Liver (tissue), 9 donors: ENCODE results near the gene IFIT3. TPM values are rescaled to one million over a fixed set of nuclear protein-coding genes. Genes with fewer than 3 reads are reported as not detected.
A peak's percentile ranks its signal among the peaks of the same experiment; 100 is the strongest.

ENCODE experiments used
- DNase-seq: peaks from one replicate; pipeline ENCODE4 v3.0.0-alpha.2; 2017; ENCODE audit warnings: low spot score
- H3K27ac ChIP-seq, 2 donors: one replicate each; pipeline ENCODE4 v1.7.0; 2013; ENCODE audit warnings: inconsistent platforms in 2 of 2, low read length in 2 of 2, control low read depth in 1 of 2, low read depth in 1 of 2, mild to moderate bottlenecking in 1 of 2
- H3K27me3 ChIP-seq, 4 donors: one replicate each; pipeline versions ENCODE4 v1.6.1 to v1.7.0; 2013; ENCODE audit warnings: low read length in 3 of 4, inconsistent platforms in 1 of 4, mild to moderate bottlenecking in 1 of 4, moderate library complexity in 1 of 4; ENCODE audit not compliant: control insufficient read depth in 4 of 4, insufficient read depth in 4 of 4
- H3K36me3 ChIP-seq, 4 donors: one replicate each; pipeline versions ENCODE4 v1.6.1 to v1.7.0; 2013; ENCODE audit warnings: low read length in 3 of 4, mild to moderate bottlenecking in 3 of 4, low read depth in 1 of 4, moderate library complexity in 1 of 4; ENCODE audit not compliant: control insufficient read depth in 4 of 4, insufficient read depth in 3 of 4
- H3K4me1 ChIP-seq, 4 donors: one replicate each; pipeline versions ENCODE4 v1.6.1 to v1.7.0; 2013; ENCODE audit warnings: low read length in 3 of 4, mild to moderate bottlenecking in 3 of 4, moderate library complexity in 1 of 4; ENCODE audit not compliant: control insufficient read depth in 4 of 4, insufficient read depth in 4 of 4
- H3K4me3 ChIP-seq, 3 donors: one replicate each; pipeline versions ENCODE4 v1.6.1 to v1.7.0; 2013; ENCODE audit warnings: low read length in 3 of 3, control low read depth in 1 of 3, low read depth in 1 of 3, mild to moderate bottlenecking in 1 of 3
- H3K9ac ChIP-seq, 2 donors: one replicate each; pipeline ENCODE4 v1.7.0; 2013; ENCODE audit warnings: low read length in 2 of 2, mild to moderate bottlenecking in 2 of 2, moderate library complexity in 2 of 2, control low read depth in 1 of 2, low read depth in 1 of 2
- H3K9me3 ChIP-seq, 4 donors: one replicate each; pipeline versions ENCODE4 v1.6.1 to v1.7.0; 2013; ENCODE audit warnings: low read length in 3 of 4; ENCODE audit not compliant: control insufficient read depth in 4 of 4
- ATF3 ChIP-seq: IDR thresholded peaks from 2 replicates; pipeline ENCODE4 v1.6.1; 2016; ENCODE audit warnings: antibody characterized with exemption
- CTCF ChIP-seq: fragments of 150-350 bp; IDR thresholded peaks from 2 replicates; pipeline ENCODE4 v1.5.1; 2017; ENCODE audit warnings: improper control_type of control experiment, low read depth, low read length; ENCODE audit not compliant: missing input control
- EGR1 ChIP-seq, 2 donors: IDR thresholded peaks; 2 replicates each; pipeline ENCODE4 v1.6.1; 2016 to 2018; ENCODE audit warnings: antibody characterized with exemption in 2 of 2, low read depth in 2 of 2
- FOXA1 ChIP-seq: IDR thresholded peaks from 2 replicates; pipeline ENCODE4 v1.6.1; 2016; ENCODE audit warnings: antibody characterized with exemption
- FOXA2 ChIP-seq: IDR thresholded peaks from 2 replicates; pipeline ENCODE4 v1.6.1; 2016; ENCODE audit warnings: antibody characterized with exemption
- GABPA ChIP-seq, 2 donors: IDR thresholded peaks in 1 of 2; conservative IDR thresholded peaks in 1 of 2; 2 replicates each; pipeline ENCODE4 v1.6.1; 2016; ENCODE audit warnings: antibody characterized with exemption in 2 of 2, mild to moderate bottlenecking in 1 of 2, moderate library complexity in 1 of 2
- HNF4A ChIP-seq, 2 donors: conservative IDR thresholded peaks; 2 replicates each; pipeline ENCODE4 v1.6.1; 2016; ENCODE audit warnings: antibody characterized with exemption in 2 of 2, mild to moderate bottlenecking in 2 of 2
- HNF4G ChIP-seq: IDR thresholded peaks from 2 replicates; pipeline ENCODE4 v1.6.1; 2016; ENCODE audit warnings: antibody characterized with exemption
- MAX ChIP-seq: IDR thresholded peaks from 2 replicates; pipeline ENCODE4 v1.6.1; 2016; ENCODE audit warnings: antibody characterized with exemption
- RAD21 ChIP-seq, 2 donors: IDR thresholded peaks; 2 replicates each; pipeline ENCODE4 v1.6.1; 2016; ENCODE audit warnings: antibody characterized with exemption in 2 of 2, mild to moderate bottlenecking in 2 of 2
- REST ChIP-seq: IDR thresholded peaks from 2 replicates; pipeline ENCODE4 v1.6.1; 2016; ENCODE audit warnings: antibody characterized with exemption, mild to moderate bottlenecking
- RXRA ChIP-seq, 2 donors: IDR thresholded peaks; 2 replicates each; pipeline ENCODE4 v1.6.1; 2017 to 2018; ENCODE audit warnings: antibody characterized with exemption in 2 of 2, mild to moderate bottlenecking in 1 of 2
- SP1 ChIP-seq: IDR thresholded peaks from 2 replicates; pipeline ENCODE4 v1.6.1; 2018; ENCODE audit warnings: antibody characterized with exemption, mild to moderate bottlenecking
- TAF1 ChIP-seq: conservative IDR thresholded peaks from 2 replicates; pipeline ENCODE4 v1.6.1; 2016; ENCODE audit warnings: antibody characterized with exemption, mild to moderate bottlenecking
- YY1 ChIP-seq: IDR thresholded peaks from 2 replicates; pipeline ENCODE4 v1.6.1; 2016; ENCODE audit warnings: antibody characterized with exemption, mild to moderate bottlenecking
- ZBTB33 ChIP-seq: IDR thresholded peaks from 2 replicates; pipeline ENCODE4 v1.6.1; 2016; ENCODE audit warnings: antibody characterized with exemption
- WGBS: extraction: QIAGEN DNeasy Blood & Tissue Kit; methylation state at CpG from one replicate; pipeline ENCODE4 v1.1.7; 2013; 5-methylcytosine and 5-hydroxymethylcytosine counted together
- polyA plus RNA-seq, 2 donors: library from polyadenylated mRNA; stranded (reverse) in 1 of 2; unstranded in 1 of 2; fragments of 200-250 nt in 1 of 2; fragments of >200 nt in 1 of 2; fragmentation: Nextera tagmentation in 1 of 2; extraction: Ambion mirVana in 1 of 2; gene quantifications; one replicate each; pipeline versions ENCODE4 v1.2.1 to v1.2.3, GENCODE V29; 2013 to 2015
- total RNA-seq, 2 donors: library from RNA; depleted of rRNA; stranded (reverse); fragments of >200 nt; gene quantifications; one replicate each; pipeline ENCODE4 v1.2.3, GENCODE V29; 2014
- donor health status: healthy.
- donor health status: healthy.
- donor health status: healthy.
- donor health status: healthy.
- donor health status: healthy.

Gene IFIT3
- total and polyA plus RNA-seq, 4 donors: 9.2 to 11.2 (median 10.4) TPM

GRCh38 chr10:89344156-89344555 lies 16.4 kb downstream of the IFIT3 start:
- no peak for DNase-seq
- Histone ChIP-seq H3K9me3 (no peaks in the 10 kb centered on the region), H3K27me3 (no peaks in the 10 kb centered on the region), H3K36me3 (peaks cover 3 to 9% (median 8%) of the 10 kb centered on the region in 4 donors), H3K9ac (no peak overlapping the region), H3K4me3 (no peak overlapping the region), H3K4me1 (peaks cover 9 to 31% (median 21%) of the 10 kb centered on the region in 4 donors), H3K27ac (no peak overlapping the region)
- 67% methylated on average over 2 of the region's 2 CpGs for whole genome bisulfite sequencing
- TF ChIP-seq SP1: no peak
- TF ChIP-seq HNF4A (conservative IDR thresholded peaks at IDR 0.05): no peak
- no peak for TF ChIP-seq HNF4G
- no peak for TF ChIP-seq MAX
- TF ChIP-seq FOXA2: no peak
- TF ChIP-seq RXRA (IDR thresholded peaks at IDR 0.05): no peak
- no peak for TF ChIP-seq ATF3

GRCh38 chr10:89345367-89346000 lies 17.7 kb downstream of the IFIT3 start:
- H3K27ac ChIP-seq: peak overlapping the region in 1 of 2 donors; percentile 65
- H3K9me3 ChIP-seq: no peaks in the 10 kb centered on the region
- peaks cover 15 to 43% (median 33%) of the 10 kb centered on the region in 4 donors for H3K4me1 ChIP-seq
- H3K36me3 ChIP-seq: peaks cover 0 to 3% (median 0%) of the 10 kb centered on the region in 4 donors
- no peak for DNase-seq
- TF ChIP-seq TAF1 (no peak), FOXA1 (no peak), HNF4G (no peak), REST (no peak), GABPA (IDR thresholded peaks at IDR 0.05 in 1 of 2, conservative IDR thresholded peaks at IDR 0.05 in 1 of 2) (no peak), EGR1 (IDR thresholded peaks at IDR 0.05; ENCODE audit: low read depth in 2 of 2) (no peak), YY1 (no peak), MAX (no peak), ZBTB33 (no peak), RAD21 (IDR thresholded peaks at IDR 0.05) (no peak), CTCF (no peak), RXRA (IDR thresholded peaks at IDR 0.05) (no peak), HNF4A (conservative IDR thresholded peaks at IDR 0.05) (no peak)
- H3K27me3 ChIP-seq: no peaks in the 10 kb centered on the region
- H3K9ac ChIP-seq: no peak overlapping the region
- no peak overlapping the region for H3K4me3 ChIP-seq
- WGBS: 89% methylated on average over 4 of the region's 4 CpGs
